Measurements from ENCODE around the gene ZNF57. TPM values are rescaled to one million over a fixed set of nuclear protein-coding genes. Genes with fewer than 3 reads are reported as not detected.
A peak's percentile ranks its signal among the peaks of the same experiment; 100 is the strongest.

The ZNF57 gene
- total and polyA plus RNA-seq, 2 of the 13 experiments (the other 11 are each of a cell fraction or from before 2014, with no cell fraction given): 6.6 to 17.5 TPM

DNA sequence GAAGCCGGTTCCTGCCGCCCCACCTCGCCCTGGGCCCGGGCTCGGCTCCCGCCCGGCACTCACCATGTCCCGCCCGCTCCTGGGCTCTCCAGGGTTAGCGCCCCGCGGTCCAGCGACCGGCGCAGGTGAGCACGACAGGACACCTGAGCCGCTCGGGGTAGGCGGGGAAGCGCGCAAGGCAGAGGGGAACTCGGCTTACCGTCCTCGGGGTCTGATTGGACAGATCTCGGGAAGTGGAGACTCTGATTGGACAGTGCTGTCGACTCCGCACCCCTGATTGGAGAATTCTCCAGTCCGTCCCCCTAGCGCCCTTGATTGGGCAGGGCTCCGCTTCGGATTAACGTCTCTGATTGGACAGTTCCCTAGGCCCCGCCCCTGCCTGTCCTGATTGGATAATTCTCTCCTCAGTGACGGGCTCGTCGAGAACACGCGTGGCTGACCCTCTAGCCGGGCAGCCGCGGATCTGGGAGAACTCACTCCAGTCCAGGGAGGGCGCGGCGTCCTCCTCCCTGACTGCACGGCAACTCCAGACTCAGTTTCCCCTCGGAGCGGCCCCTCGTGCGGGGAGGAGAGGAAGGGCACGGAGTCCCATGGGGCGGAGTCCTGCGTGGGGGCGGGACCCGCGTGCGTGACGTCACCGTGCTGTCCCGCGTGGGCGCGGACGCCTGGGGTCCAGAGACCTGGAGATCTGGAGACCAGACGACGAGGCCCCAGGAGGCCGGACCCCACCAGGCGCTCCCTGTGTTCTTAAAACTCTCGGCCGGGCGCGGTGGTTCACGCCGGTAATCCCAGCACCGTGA lies 44.2 kb downstream of the ZNF57 start, which contains the start of gene ZNF77 (continued):
- TF ChIP-seq, protein P1, sequence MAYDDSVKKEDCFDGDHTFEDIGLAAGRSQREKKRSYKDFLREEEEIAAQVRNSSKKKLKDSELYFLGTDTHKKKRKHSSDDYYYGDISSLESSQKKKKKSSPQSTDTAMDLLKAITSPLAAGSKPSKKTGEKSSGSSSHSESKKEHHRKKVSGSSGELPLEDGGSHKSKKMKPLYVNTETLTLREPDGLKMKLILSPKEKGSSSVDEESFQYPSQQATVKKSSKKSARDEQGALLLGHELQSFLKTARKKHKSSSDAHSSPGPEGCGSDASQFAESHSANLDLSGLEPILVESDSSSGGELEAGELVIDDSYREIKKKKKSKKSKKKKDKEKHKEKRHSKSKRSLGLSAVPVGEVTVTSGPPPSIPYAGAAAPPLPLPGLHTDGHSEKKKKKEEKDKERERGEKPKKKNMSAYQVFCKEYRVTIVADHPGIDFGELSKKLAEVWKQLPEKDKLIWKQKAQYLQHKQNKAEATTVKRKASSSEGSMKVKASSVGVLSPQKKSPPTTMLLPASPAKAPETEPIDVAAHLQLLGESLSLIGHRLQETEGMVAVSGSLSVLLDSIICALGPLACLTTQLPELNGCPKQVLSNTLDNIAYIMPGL (CRISPR knock-in tag; IDR thresholded peaks at IDR 0.05; ENCODE audit: borderline replicate concordance in 1 of 2, low read depth in 1 of 2): peak; percentile 24 to 65; a peak in 3 of 4 replicates
- peak; percentile 72 for TF ChIP-seq THAP11 (CRISPR knock-in tag; IDR thresholded peaks at IDR 0.05)
- no peak for TF ChIP-seq PTBP1 (IDR thresholded peaks at IDR 0.05; ENCODE audit: low read depth, low read length, poor library complexity, severe bottlenecking)
- TF ChIP-seq XRCC5 (optimal IDR thresholded peaks at IDR 0.05; ENCODE audit: low read length): peak; percentile 23
- TF ChIP-seq TRIM24 (CRISPR knock-in tag; IDR thresholded peaks at IDR 0.05): no peak
- TF ChIP-seq, protein P2, sequence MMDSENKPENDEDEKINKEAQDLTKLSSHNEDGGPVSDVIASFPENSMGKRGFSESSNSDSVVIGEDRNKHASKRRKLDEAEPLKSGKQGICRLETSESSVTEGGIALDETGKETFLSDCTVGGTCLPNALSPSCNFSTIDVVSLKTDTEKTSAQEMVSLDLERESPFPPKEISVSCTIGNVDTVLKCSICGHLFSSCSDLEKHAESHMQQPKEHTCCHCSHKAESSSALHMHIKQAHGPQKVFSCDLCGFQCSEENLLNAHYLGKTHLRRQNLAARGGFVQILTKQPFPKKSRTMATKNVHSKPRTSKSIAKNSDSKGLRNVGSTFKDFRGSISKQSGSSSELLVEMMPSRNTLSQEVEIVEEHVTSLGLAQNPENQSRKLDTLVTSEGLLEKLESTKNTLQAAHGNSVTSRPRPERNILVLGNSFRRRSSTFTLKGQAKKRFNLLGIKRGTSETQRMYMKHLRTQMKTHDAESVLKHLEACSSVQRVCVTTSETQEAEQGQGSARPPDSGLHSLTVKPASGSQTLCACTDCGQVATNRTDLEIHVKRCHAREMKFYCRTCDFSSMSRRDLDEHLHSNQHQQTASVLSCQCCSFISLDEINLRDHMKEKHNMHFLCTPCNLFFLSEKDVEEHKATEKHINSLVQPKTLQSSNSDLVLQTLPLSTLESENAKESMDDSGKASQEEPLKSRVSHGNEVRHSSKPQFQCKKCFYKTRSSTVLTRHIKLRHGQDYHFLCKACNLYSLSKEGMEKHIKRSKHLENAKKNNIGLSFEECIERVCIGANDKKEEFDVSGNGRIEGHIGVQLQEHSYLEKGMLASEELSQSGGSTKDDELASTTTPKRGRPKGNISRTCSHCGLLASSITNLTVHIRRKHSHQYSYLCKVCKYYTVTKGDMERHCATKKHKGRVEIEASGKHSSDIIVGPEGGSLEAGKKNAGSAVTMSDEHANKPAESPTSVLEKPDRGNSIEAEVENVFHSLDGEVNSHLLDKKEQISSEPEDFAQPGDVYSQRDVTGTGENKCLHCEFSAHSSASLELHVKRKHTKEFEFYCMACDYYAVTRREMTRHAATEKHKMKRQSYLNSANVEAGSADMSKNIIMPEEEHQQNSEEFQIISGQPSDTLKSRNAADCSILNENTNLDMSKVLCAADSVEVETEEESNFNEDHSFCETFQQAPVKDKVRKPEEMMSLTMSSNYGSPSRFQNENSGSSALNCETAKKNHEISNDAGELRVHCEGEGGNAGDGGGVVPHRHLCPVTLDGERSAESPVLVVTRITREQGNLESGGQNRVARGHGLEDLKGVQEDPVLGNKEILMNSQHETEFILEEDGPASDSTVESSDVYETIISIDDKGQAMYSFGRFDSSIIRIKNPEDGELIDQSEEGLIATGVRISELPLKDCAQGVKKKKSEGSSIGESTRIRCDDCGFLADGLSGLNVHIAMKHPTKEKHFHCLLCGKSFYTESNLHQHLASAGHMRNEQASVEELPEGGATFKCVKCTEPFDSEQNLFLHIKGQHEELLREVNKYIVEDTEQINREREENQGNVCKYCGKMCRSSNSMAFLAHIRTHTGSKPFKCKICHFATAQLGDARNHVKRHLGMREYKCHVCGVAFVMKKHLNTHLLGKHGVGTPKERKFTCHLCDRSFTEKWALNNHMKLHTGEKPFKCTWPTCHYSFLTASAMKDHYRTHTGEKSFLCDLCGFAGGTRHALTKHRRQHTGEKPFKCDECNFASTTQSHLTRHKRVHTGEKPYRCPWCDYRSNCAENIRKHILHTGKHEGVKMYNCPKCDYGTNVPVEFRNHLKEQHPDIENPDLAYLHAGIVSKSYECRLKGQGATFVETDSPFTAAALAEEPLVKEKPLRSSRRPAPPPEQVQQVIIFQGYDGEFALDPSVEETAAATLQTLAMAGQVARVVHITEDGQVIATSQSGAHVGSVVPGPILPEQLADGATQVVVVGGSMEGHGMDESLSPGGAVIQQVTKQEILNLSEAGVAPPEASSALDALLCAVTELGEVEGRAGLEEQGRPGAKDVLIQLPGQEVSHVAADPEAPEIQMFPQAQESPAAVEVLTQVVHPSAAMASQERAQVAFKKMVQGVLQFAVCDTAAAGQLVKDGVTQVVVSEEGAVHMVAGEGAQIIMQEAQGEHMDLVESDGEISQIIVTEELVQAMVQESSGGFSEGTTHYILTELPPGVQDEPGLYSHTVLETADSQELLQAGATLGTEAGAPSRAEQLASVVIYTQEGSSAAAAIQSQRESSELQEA (CRISPR knock-in tag; IDR thresholded peaks at IDR 0.05; ENCODE audit: not compliant biosample characterization): peak; percentile 80
- 0 out of 2 replicates have a peak, but pooled peaks have one; percentile 11 for TF ChIP-seq ZNF234 (CRISPR knock-in tag; conservative IDR thresholded peaks at IDR 0.05)
- peak; percentile 87 for TF ChIP-seq ATF1 (CRISPR knock-in tag; IDR thresholded peaks at IDR 0.05)
- TF ChIP-seq SUZ12 (IDR thresholded peaks at IDR 0.05; ENCODE audit: low read depth, low read length): no peak
- TF ChIP-seq NR2F2 (IDR thresholded peaks at IDR 0.05; ENCODE audit: borderline replicate concordance, low read depth): no peak
- TF ChIP-seq RFX3 (CRISPR knock-in tag; IDR thresholded peaks at IDR 0.05): no peak
- TF ChIP-seq POLR2G (IDR thresholded peaks at IDR 0.05; ENCODE audit: low read depth, low read length): peak; percentile 90
- TF ChIP-seq FOXK1 (CRISPR knock-in tag; IDR thresholded peaks at IDR 0.05; ENCODE audit: borderline replicate concordance, low read depth): peak; percentile 22; the same call in 1 of the 2 replicates
- TF ChIP-seq ZNF75D (CRISPR knock-in tag; IDR thresholded peaks at IDR 0.05; ENCODE audit: borderline replicate concordance): no peak; the same call in 1 of the 2 replicates
- peak; percentile 69; the same call in 1 of the 2 replicates for TF ChIP-seq BORCS8-MEF2B (CRISPR knock-in tag; IDR thresholded peaks at IDR 0.05)
- peak; percentile 82 for TF ChIP-seq SALL1 (CRISPR knock-in tag; IDR thresholded peaks at IDR 0.05)
- no peak for TF ChIP-seq SATB2 (CRISPR knock-in tag; IDR thresholded peaks at IDR 0.05)
- TF ChIP-seq GTF2F1 (IDR thresholded peaks at IDR 0.05; ENCODE audit: low read length): no peak
- TF ChIP-seq CEBPB (IDR thresholded peaks at IDR 0.05; ENCODE audit: borderline replicate concordance, low read depth, low read length): no peak
- no peak for TF ChIP-seq CC2D1A (CRISPR knock-in tag; IDR thresholded peaks at IDR 0.05)
- TF ChIP-seq EZH2 (conservative IDR thresholded peaks at IDR 0.05; ENCODE audit: low read depth, low read length): no peak
